ENCODE measurements around the gene ZSCAN2. TPM values are rescaled to one million over a fixed set of nuclear protein-coding genes. Genes with fewer than 3 reads are reported as not detected.

ZSCAN2 gene
- total and polyA plus RNA-seq, 2 of the 8 experiments (the other 6 are each of a cell fraction or from before 2014, with no cell fraction given), result 23.6 to 52.4 TPM

GRCh38 chr15:84643838-84644237 lies 43.0 kb downstream of the ZSCAN2 start:
- H3K4me1 ChIP-seq (replicated peaks in 1 of 4; ENCODE audit: control insufficient read depth in 3 of 4, insufficient read depth in 4 of 4, low read length in 3 of 4), result no peaks in the 10 kb centered on the region
- no peak overlapping the region for H2BK5ac ChIP-seq (ENCODE audit: low read depth, low read length)
- no peak overlapping the region for H4K8ac ChIP-seq (ENCODE audit: extremely low read depth, insufficient read depth, low read length)
- CTCF ChIA-PET (ENCODE audit: partially characterized antibody), result interaction anchor here (1.3 to 2.3 kb wide), 2 partner anchors 45 to 56 kb away, joined by 5 to 9 read pairs; no protein-coding TSS in a partner anchor
- H2BK12ac ChIP-seq (ENCODE audit: low read depth, low read length), result no peak overlapping the region
- H3K79me1 ChIP-seq (ENCODE audit: low read depth, low read length), result no peaks in the 10 kb centered on the region; the same call in 1 of the 2 replicates
- peaks cover 2 to 7% of the 10 kb centered on the region in 2 experiments for H4K20me1 ChIP-seq (replicated peaks in 1 of 2; ENCODE audit: control insufficient read depth in 1 of 2, insufficient read depth in 2 of 2, low read length in 2 of 2)
- no peak overlapping the region for H3K56ac ChIP-seq (replicated peaks; ENCODE audit: insufficient read length, low read depth, low read length)
- no peak overlapping the region for H2BK120ac ChIP-seq (replicated peaks; ENCODE audit: low read depth, low read length)
- H3K4me2 ChIP-seq (ENCODE audit: insufficient read depth in 1 of 2, low read depth in 2 of 2, low read length in 2 of 2), result no peak overlapping the region
- no peaks in the 10 kb centered on the region for H3K27me3 ChIP-seq (replicated peaks in 1 of 4; ENCODE audit: control insufficient read depth in 3 of 4, extremely low read depth in 1 of 4, insufficient read depth in 3 of 4, low read length in 3 of 4)
- peak; percentile 32; the same call in 1 of the 2 replicates for TF ChIP-seq POLR2AphosphoS5 (IDR thresholded peaks at IDR 0.05; ENCODE audit: low read depth, low read length)
- TF ChIP-seq GTF2F1 (IDR thresholded peaks at IDR 0.05; ENCODE audit: borderline replicate concordance, low read depth, low read length), result no peak
- H3K23ac ChIP-seq (ENCODE audit: insufficient read length), result no peak overlapping the region
- no peak overlapping the region for H4K91ac ChIP-seq (replicated peaks; ENCODE audit: insufficient read length, low read length)
- no peak for FAIRE-seq
- no peak for DNase-seq (ENCODE audit: low read depth in 1 of 2, low spot score in 2 of 2)
- H3K4me3 ChIP-seq (ENCODE audit: extremely low read depth in 1 of 4, insufficient read depth in 2 of 4, low read depth in 3 of 4, low read length in 4 of 4), result no peak overlapping the region
- no peak overlapping the region for H2AFZ ChIP-seq (ENCODE audit: low read length)
- H3K27ac ChIP-seq (ENCODE audit: low read depth, low read length), result no peak overlapping the region
- no peak overlapping the region for H3K4ac ChIP-seq (replicated peaks; ENCODE audit: insufficient read length, low read depth, low read length)
- 88% methylated on average over 6 of the region's 6 CpGs; no CpG with 5 or more reads in 1 of the 2 experiments for WGBS, 2 experiments (ENCODE audit: extremely low coverage in 1 of 2, insufficient coverage in 1 of 2, insufficient read length in 1 of 2, insufficient replicate concordance in 2 of 2, low coverage in 1 of 2, low lambda C conversion rate in 2 of 2, missing lambda C conversion rate in 1 of 2)
- H3K79me2 ChIP-seq (ENCODE audit: control insufficient read depth in 1 of 2, insufficient read depth in 2 of 2, low read length in 2 of 2), result no peaks in the 10 kb centered on the region
- no peak overlapping the region for H2BK15ac ChIP-seq (ENCODE audit: low read length)
- no peak overlapping the region for H2AK5ac ChIP-seq (ENCODE audit: low read depth, low read length)
- no peaks in the 10 kb centered on the region for H3K9me3 ChIP-seq (ENCODE audit: insufficient read depth in 2 of 2, low read depth in 1 of 2, low read length in 1 of 2)
- H2BK20ac ChIP-seq (ENCODE audit: low read length), result no peak overlapping the region
- H3K14ac ChIP-seq (ENCODE audit: insufficient read length), result no peak overlapping the region
- no peak overlapping the region for H3K9ac ChIP-seq (replicated peaks in 1 of 4; ENCODE audit: extremely low read depth in 1 of 4, low read depth in 3 of 4, low read length in 3 of 4)
- no peak overlapping the region for H3K18ac ChIP-seq (ENCODE audit: extremely low read depth, low read length)
- H3K23me2 ChIP-seq (ENCODE audit: low read depth, low read length), result no peaks in the 10 kb centered on the region
- no peak overlapping the region for H4K5ac ChIP-seq (ENCODE audit: insufficient read length, low read depth, low read length)
- POLR2A ChIA-PET (ENCODE audit: partially characterized antibody), result interaction anchor here (2.3 to 4.6 kb wide), 2 partner anchors 9 to 12 kb away, joined by 8 to 38 read pairs; partner anchors contain the start of gene WDR73
- H3K36me3 ChIP-seq (ENCODE audit: control insufficient read depth in 2 of 4, insufficient read depth in 4 of 4, low read length in 3 of 4), result peaks cover 28 to 70% (median 56%) of the 10 kb centered on the region in 4 experiments

All from H1 (cell line).